Naive B cell (primary cell): ENCODE measurements around the gene GADD45G. TPM values are rescaled to one million over a fixed set of nuclear protein-coding genes. Genes with fewer than 3 reads are reported as not detected.

ENCODE experiments used
- ATAC-seq, 2 donors: fragments of 150-1000 bp; cut with Tn5 transposase; 2 replicates each; pipeline ENCODE4 v1.10.0; 2021; ENCODE audit warnings: low read depth in 2 of 2, mild to moderate bottlenecking in 2 of 2, moderate library complexity in 2 of 2
- DNase-seq: peaks from one replicate; pipeline ENCODE4 v3.0.0; 2022
- H3K27ac Mint-ChIP-seq, 6 donors: one replicate each; pipeline ENCODE4 v1.8.0; 2020 to 2022; ENCODE audit warnings: mild to moderate bottlenecking in 6 of 6, mixed read lengths in 6 of 6, moderate library complexity in 5 of 6, inconsistent platforms in 2 of 6
- H3K27me3 Mint-ChIP-seq, 3 donors: one replicate each; pipeline ENCODE4 v1.8.0; 2021 to 2022; ENCODE audit warnings: mixed read lengths in 3 of 3, mild to moderate bottlenecking in 1 of 3
- H3K36me3 Mint-ChIP-seq, 2 donors: one replicate each; pipeline ENCODE4 v1.8.0; 2020 to 2022; ENCODE audit warnings: mixed read lengths in 2 of 2, inconsistent platforms in 1 of 2, mild to moderate bottlenecking in 1 of 2
- H3K4me1 Mint-ChIP-seq, 3 donors: one replicate each; pipeline ENCODE4 v1.8.0; 2020 to 2022; ENCODE audit warnings: mixed read lengths in 3 of 3, inconsistent platforms in 1 of 3, mild to moderate bottlenecking in 1 of 3, moderate library complexity in 1 of 3
- H3K4me3 Mint-ChIP-seq, 8 donors: one replicate each; pipeline ENCODE4 v1.8.0; 2020 to 2022; ENCODE audit warnings: mild to moderate bottlenecking in 8 of 8, mixed read lengths in 8 of 8, moderate library complexity in 8 of 8, inconsistent platforms in 2 of 8
- H3K9me3 Mint-ChIP-seq, 7 donors: one replicate each; pipeline ENCODE4 v1.8.0; 2020 to 2022; ENCODE audit warnings: mixed read lengths in 7 of 7, mild to moderate bottlenecking in 5 of 7, inconsistent platforms in 2 of 7, moderate library complexity in 1 of 7
- polyA plus RNA-seq, 6 donors: library from polyadenylated mRNA; unstranded; fragments of 300-500 nt; fragmentation: Illumina TruSeq; gene quantifications; one replicate each; pipeline ENCODE4 v1.2.3, GENCODE V29; 2021; ENCODE audit warnings: low read depth in 6 of 6

Gene GADD45G
- polyA plus RNA-seq, 6 donors from 2014 or later = 0.32 to 3.1 (median 0.96) TPM; not detected in 1

- Mint-ChIP-seq H3K27ac (no peak overlapping the region), H3K4me3 (no peak overlapping the region), H3K9me3 (peaks cover 0 to 2% (median 0%) of the 10 kb centered on the region in 7 donors), H3K4me1 (peaks cover 0 to 8% (median 0%) of the 10 kb centered on the region in 3 donors), H3K36me3 (no peaks in the 10 kb centered on the region), H3K27me3 (peaks cover 32 to 52% (median 41%) of the 10 kb centered on the region in 3 donors)
- ATAC-seq = no peak
- no peak for DNase-seq
Observed at GRCh38 chr9:89577363-89577762, 27.4 kb upstream of the GADD45G start.

GRCh38 chr9:89579741-89580385 is 24.9 kb upstream of the GADD45G start:
- Mint-ChIP-seq H3K36me3 (peaks cover 0 to 14% of the 10 kb centered on the region in 2 donors), H3K4me3 (no peak overlapping the region), H3K27ac (no peak overlapping the region), H3K27me3 (peaks cover 49 to 72% (median 59%) of the 10 kb centered on the region in 3 donors), H3K4me1 (peaks cover 0 to 8% (median 0%) of the 10 kb centered on the region in 3 donors), H3K9me3 (peaks cover 4 to 15% (median 9%) of the 10 kb centered on the region in 7 donors)
- ATAC-seq (no peak), DNase-seq (no peak)

GRCh38 chr9:89586311-89586710 is 18.5 kb upstream of the GADD45G start:
- Mint-ChIP-seq H3K4me1 (no peaks in the 10 kb centered on the region), H3K9me3 (peaks cover 4 to 15% (median 9%) of the 10 kb centered on the region in 7 donors), H3K27ac (no peak overlapping the region), H3K36me3 (peaks cover 0 to 14% of the 10 kb centered on the region in 2 donors), H3K27me3 (peaks cover 29 to 36% (median 31%) of the 10 kb centered on the region in 3 donors), H3K4me3 (no peak overlapping the region)
- no peak for ATAC-seq
- DNase-seq = no peak

- H3K9me3 Mint-ChIP-seq = peaks cover 4 to 13% (median 9%) of the 10 kb centered on the region in 7 donors
- ATAC-seq (no peak), DNase-seq (no peak)
- no peaks in the 10 kb centered on the region for H3K4me1 Mint-ChIP-seq
- H3K27ac Mint-ChIP-seq = no peak overlapping the region
- no peak overlapping the region for H3K4me3 Mint-ChIP-seq
- H3K27me3 Mint-ChIP-seq = peaks cover 26 to 31% (median 29%) of the 10 kb centered on the region in 3 donors
- peaks cover 0 to 7% of the 10 kb centered on the region in 2 donors for H3K36me3 Mint-ChIP-seq
Observed at GRCh38 chr9:89588271-89588879, 16.4 kb upstream of the GADD45G start.

GRCh38 chr9:89590415-89590814 is 14.4 kb upstream of the GADD45G start:
- Mint-ChIP-seq H3K27me3 (peaks cover 18 to 34% (median 20%) of the 10 kb centered on the region in 3 donors), H3K4me3 (no peak overlapping the region), H3K4me1 (no peaks in the 10 kb centered on the region), H3K36me3 (no peaks in the 10 kb centered on the region), H3K9me3 (no peaks in the 10 kb centered on the region), H3K27ac (no peak overlapping the region)
- no peak for ATAC-seq
- no peak for DNase-seq

GRCh38 chr9:89591274-89592212 is 13.3 kb upstream of the GADD45G start:
- no peaks in the 10 kb centered on the region for H3K4me1 Mint-ChIP-seq
- H3K27me3 Mint-ChIP-seq = peaks cover 13 to 37% (median 13%) of the 10 kb centered on the region in 3 donors
- no peak overlapping the region for H3K27ac Mint-ChIP-seq
- DNase-seq (no peak), ATAC-seq (no peak)
- H3K36me3 Mint-ChIP-seq = no peaks in the 10 kb centered on the region
- H3K9me3 Mint-ChIP-seq = no peaks in the 10 kb centered on the region
- H3K4me3 Mint-ChIP-seq = no peak overlapping the region

- H3K36me3 Mint-ChIP-seq = no peaks in the 10 kb centered on the region
- H3K4me1 Mint-ChIP-seq = no peaks in the 10 kb centered on the region
- peaks cover 11 to 41% (median 13%) of the 10 kb centered on the region in 3 donors for H3K27me3 Mint-ChIP-seq
- DNase-seq = no peak
- ATAC-seq = no peak
- H3K27ac Mint-ChIP-seq = no peak overlapping the region
- H3K9me3 Mint-ChIP-seq = no peaks in the 10 kb centered on the region
- H3K4me3 Mint-ChIP-seq = no peak overlapping the region
Observed at GRCh38 chr9:89592213-89592815, 12.5 kb upstream of the GADD45G start.

- no peak for DNase-seq
- Mint-ChIP-seq H3K36me3 (no peaks in the 10 kb centered on the region), H3K4me1 (no peaks in the 10 kb centered on the region), H3K27ac (no peak overlapping the region), H3K27me3 (peaks cover 11 to 43% (median 13%) of the 10 kb centered on the region in 3 donors), H3K4me3 (no peak overlapping the region), H3K9me3 (no peaks in the 10 kb centered on the region)
- ATAC-seq = no peak
Observed at GRCh38 chr9:89592963-89593726, 11.7 kb upstream of the GADD45G start.

- Mint-ChIP-seq H3K4me1 (no peaks in the 10 kb centered on the region), H3K27ac (no peak overlapping the region), H3K9me3 (no peaks in the 10 kb centered on the region), H3K27me3 (peaks cover 11 to 45% (median 13%) of the 10 kb centered on the region in 3 donors), H3K36me3 (no peaks in the 10 kb centered on the region), H3K4me3 (no peak overlapping the region)
- DNase-seq (peak; percentile 53), ATAC-seq (peak; percentile 72 to 90)
Observed at GRCh38 chr9:89593727-89594427, 10.9 kb upstream of the GADD45G start.

GRCh38 chr9:89594811-89595550 is 9.8 kb upstream of the GADD45G start:
- no peaks in the 10 kb centered on the region for H3K36me3 Mint-ChIP-seq
- H3K4me3 Mint-ChIP-seq = no peak overlapping the region
- H3K9me3 Mint-ChIP-seq = no peaks in the 10 kb centered on the region
- no peak for ATAC-seq
- no peaks in the 10 kb centered on the region for H3K4me1 Mint-ChIP-seq
- peaks cover 11 to 47% (median 13%) of the 10 kb centered on the region in 3 donors for H3K27me3 Mint-ChIP-seq
- DNase-seq = no peak
- H3K27ac Mint-ChIP-seq = no peak overlapping the region

- Mint-ChIP-seq H3K4me3 (no peak overlapping the region), H3K9me3 (no peaks in the 10 kb centered on the region), H3K36me3 (no peaks in the 10 kb centered on the region), H3K27me3 (peaks cover 11 to 47% (median 13%) of the 10 kb centered on the region in 3 donors), H3K27ac (no peak overlapping the region), H3K4me1 (no peaks in the 10 kb centered on the region)
- ATAC-seq (no peak), DNase-seq (no peak)
Observed at GRCh38 chr9:89595646-89596045, 9.2 kb upstream of the GADD45G start.
